Naive thymus-derived CD4-positive, alpha-beta T cell (primary cell): ENCODE measurements around the gene LHFPL3. TPM values are rescaled to one million over a fixed set of nuclear protein-coding genes. Genes with fewer than 3 reads are reported as not detected.
"Not testable (repeated sequence)": the region's sequence is repeated elsewhere in the genome, so short reads cannot be mapped to it uniquely, and the experiment has no call there.

Source experiments
- ATAC-seq: fragments of 150-1000 bp; cut with Tn5 transposase; 2 replicates; pipeline ENCODE4 v1.10.0; 2021; ENCODE audit warnings: mild to moderate bottlenecking, moderate library complexity
- CTCF ChIA-PET: fragments of 350-600 bp; sonication (Branson Sonifier 250); formaldehyde crosslinking; loops from one replicate; lab custom pipeline; 2021; ENCODE audit warnings: antibody characterized with exemption; lab: Charles Lee
- POLR2A ChIA-PET: fragments of 350-600 bp; sonication (Branson Sonifier 250); formaldehyde crosslinking; loops from one replicate; lab custom pipeline; 2021; ENCODE audit warnings: antibody characterized with exemption, inconsistent platforms; lab: Charles Lee
- DNase-seq, 9 donors: peaks; one replicate each; pipeline versions ENCODE4 v3.0.0 to v3.0.0-alpha.2; 2020 to 2022; ENCODE audit warnings: mixed read lengths in 1 of 9
- H3K27ac ChIP-seq: one replicate; pipeline ENCODE4 v1.7.0; 2013; ENCODE audit warnings: mild to moderate bottlenecking, low read depth, low read length, moderate library complexity
- H3K27me3 ChIP-seq, 2 donors: one replicate each; pipeline ENCODE4 v1.7.0; 2013; ENCODE audit warnings: low read length in 2 of 2, mild to moderate bottlenecking in 2 of 2, moderate library complexity in 2 of 2; ENCODE audit not compliant: control insufficient read depth in 2 of 2, insufficient read depth in 2 of 2
- H3K36me3 ChIP-seq, 3 experiments: 1 replicate in 2 of 3; 2 replicates in 1 of 3; pipeline ENCODE4 v1.7.0; 2013; ENCODE audit warnings: low read length in 3 of 3, mild to moderate bottlenecking in 3 of 3, moderate library complexity in 1 of 3; ENCODE audit not compliant: insufficient read depth in 3 of 3, control insufficient read depth in 2 of 3
- H3K4me1 ChIP-seq, 2 donors: one replicate each; pipeline ENCODE4 v1.7.0; 2013; ENCODE audit warnings: low read length in 2 of 2, mild to moderate bottlenecking in 2 of 2, moderate library complexity in 1 of 2; ENCODE audit not compliant: control insufficient read depth in 2 of 2, insufficient read depth in 2 of 2
- H3K4me3 ChIP-seq: 2 replicates; pipeline ENCODE4 v1.7.0; 2013; ENCODE audit warnings: mild to moderate bottlenecking, low read length
- H3K9me3 ChIP-seq, 3 experiments: 1 replicate in 2 of 3; 2 replicates in 1 of 3; pipeline ENCODE4 v1.7.0; 2013; ENCODE audit warnings: low read length in 3 of 3; ENCODE audit not compliant: control insufficient read depth in 2 of 3
- H3K27ac Mint-ChIP-seq, 9 donors: one replicate each; pipeline ENCODE4 v1.8.0; 2020 to 2022; ENCODE audit warnings: mixed read lengths in 9 of 9, mild to moderate bottlenecking in 8 of 9, moderate library complexity in 5 of 9, inconsistent platforms in 2 of 9
- H3K27me3 Mint-ChIP-seq, 5 donors: one replicate each; pipeline ENCODE4 v1.8.0; 2021 to 2022; ENCODE audit warnings: mixed read lengths in 5 of 5, mild to moderate bottlenecking in 1 of 5
- H3K36me3 Mint-ChIP-seq, 5 donors: one replicate each; pipeline ENCODE4 v1.8.0; 2020 to 2022; ENCODE audit warnings: mixed read lengths in 5 of 5, mild to moderate bottlenecking in 3 of 5, inconsistent platforms in 1 of 5
- H3K4me1 Mint-ChIP-seq, 7 donors: one replicate each; pipeline ENCODE4 v1.8.0; 2020 to 2022; ENCODE audit warnings: mixed read lengths in 7 of 7, mild to moderate bottlenecking in 3 of 7, inconsistent platforms in 1 of 7
- H3K4me3 Mint-ChIP-seq, 10 donors: one replicate each; pipeline ENCODE4 v1.8.0; 2020 to 2022; ENCODE audit warnings: mild to moderate bottlenecking in 10 of 10, mixed read lengths in 10 of 10, moderate library complexity in 6 of 10, inconsistent platforms in 2 of 10
- H3K9me3 Mint-ChIP-seq, 11 donors: one replicate each; pipeline ENCODE4 v1.8.0; 2020 to 2022; ENCODE audit warnings: mixed read lengths in 11 of 11, mild to moderate bottlenecking in 4 of 11, inconsistent platforms in 1 of 11, moderate library complexity in 1 of 11
- intact Hi-C, 2 donors: fragments of 100-400 bp; cut with micrococcal nuclease; formaldehyde crosslinking; loops; one replicate each; pipeline ENCODE4 v1.15.1; 2023
- polyA plus RNA-seq, 2 donors: library from polyadenylated mRNA; unstranded; fragments of 300-500 nt; fragmentation: Illumina TruSeq; gene quantifications; one replicate each; pipeline ENCODE4 v1.2.3, GENCODE V29; 2021
- total RNA-seq, 6 experiments: library from RNA in 5 of 6; stranded (reverse) in 5 of 6; gene quantifications; 1 replicate in 5 of 6; 2 replicates in 1 of 6; pipeline ENCODE4 v1.2.3 and lab custom pipeline; 2021 to 2026

Gene LHFPL3
- not detected for total RNA-seq
- not detected for polyA plus RNA-seq
- not detected for total RNA-seq (lab: John Stamatoyannopoulos, UW)

DNA sequence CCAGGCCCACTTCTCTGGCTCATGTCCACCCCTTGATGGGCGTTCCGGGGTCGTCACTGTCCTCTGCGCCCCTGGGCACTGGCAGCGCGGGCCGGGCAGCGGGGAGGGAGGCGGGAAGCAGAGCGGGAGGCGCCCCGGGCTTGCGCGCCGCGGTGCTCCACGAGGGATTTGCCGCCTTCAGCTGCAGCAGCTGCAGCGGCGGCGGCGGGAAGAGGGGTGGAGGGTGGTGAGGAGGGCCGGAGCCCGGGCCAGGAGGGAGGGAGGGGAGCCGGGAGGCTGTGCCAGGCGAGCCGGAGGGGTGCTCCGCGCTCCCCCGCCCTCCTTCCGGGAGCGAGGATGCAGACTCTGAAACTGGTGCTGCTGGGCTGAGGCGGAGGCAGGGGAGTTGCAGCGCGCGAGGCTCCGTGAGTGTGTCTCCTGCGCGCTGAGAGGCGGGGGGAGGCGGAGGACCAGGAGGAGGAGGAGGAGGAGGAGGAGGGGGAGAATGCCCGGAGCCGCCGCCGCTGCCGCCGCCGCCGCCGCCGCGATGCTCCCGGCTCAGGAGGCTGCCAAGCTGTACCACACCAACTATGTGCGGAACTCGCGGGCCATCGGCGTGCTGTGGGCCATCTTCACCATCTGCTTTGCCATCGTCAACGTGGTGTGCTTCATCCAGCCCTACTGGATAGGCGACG lies at the start of gene LHFPL3:
Gene LHFPL3, plus strand, starts transcription at position 308 of the 674 bp plus-strand sequence.
- Histone ChIP-seq H3K9me3 (no peaks in the 10 kb centered on the region), H3K4me3 (no peak within 1 kb of the TSS), H3K36me3 (no peaks in the 10 kb centered on the region), H3K27me3 (peaks cover 0 to 5% of the 10 kb centered on the region in 2 donors), H3K4me1 (no peaks in the 10 kb centered on the region), H3K27ac (no peak within 1 kb of the TSS)
- CTCF ChIA-PET = no interaction called here
- no peaks in the 10 kb centered on the region for H3K36me3 Mint-ChIP-seq
- DNase-seq = peak in 1 of 9 donors; percentile 26
- H3K4me3 Mint-ChIP-seq = peak within 1 kb of the TSS in 9 of 10 donors; percentile 21 to 69 (median 51)
- H3K27me3 Mint-ChIP-seq = peaks cover 41 to 64% (median 59%) of the 10 kb centered on the region in 5 donors
- H3K4me1 Mint-ChIP-seq = peaks cover 9 to 20% (median 12%) of the 10 kb centered on the region in 7 donors
- no peak for ATAC-seq
- H3K27ac Mint-ChIP-seq = no peak within 1 kb of the TSS
- intact Hi-C loops = no loop called here
- peaks cover 0 to 2% (median 0%) of the 10 kb centered on the region in 11 donors for H3K9me3 Mint-ChIP-seq
- POLR2A ChIA-PET = no interaction called here

DNA sequence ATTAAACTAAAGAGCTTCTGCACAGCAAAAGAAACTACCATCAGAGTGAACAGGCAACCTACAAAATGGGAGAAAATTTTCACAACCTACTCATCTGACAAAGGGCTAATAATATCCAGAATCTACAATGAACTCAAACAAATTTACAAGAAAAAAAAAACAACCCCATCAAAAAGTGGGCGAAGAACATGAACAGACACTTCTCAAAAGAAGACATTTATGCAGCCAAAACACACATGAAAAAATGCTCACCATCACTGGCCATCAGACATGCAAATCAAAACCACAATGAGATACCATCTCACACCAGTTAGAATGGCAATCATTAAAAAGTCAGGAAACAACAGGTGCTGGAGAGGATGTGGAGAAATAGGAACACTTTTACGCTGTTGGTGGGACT lies 46.7 kb upstream of the LHFPL3 start:
- not testable (repeated sequence) for H3K4me3 Mint-ChIP-seq, H3K4me1 Mint-ChIP-seq

DNA sequence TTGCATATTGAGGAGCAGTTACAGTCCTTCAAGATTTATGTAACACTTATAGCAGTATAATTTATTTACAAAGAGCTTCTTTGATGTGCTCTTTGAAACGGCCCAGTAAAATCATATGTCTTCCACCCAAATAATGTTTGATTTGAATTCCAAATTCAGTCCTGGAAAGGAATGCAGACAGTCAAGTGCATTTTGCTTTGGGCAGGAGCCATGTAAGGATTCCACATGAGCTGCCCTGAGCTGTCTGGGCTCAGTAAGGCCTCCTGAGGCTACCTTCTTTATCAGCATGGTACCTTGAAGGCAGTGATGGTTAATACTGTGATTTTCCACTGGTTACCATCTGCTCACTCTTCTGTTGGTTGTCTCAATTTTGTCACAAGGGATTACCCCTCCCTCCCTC lies 41.6 kb upstream of the LHFPL3 start:
- intact Hi-C loops = no loop called here
- Histone ChIP-seq H3K4me3 (no peak overlapping the region), H3K36me3 (no peaks in the 10 kb centered on the region), H3K27ac (no peak overlapping the region), H3K4me1 (no peaks in the 10 kb centered on the region), H3K9me3 (no peaks in the 10 kb centered on the region), H3K27me3 (no peaks in the 10 kb centered on the region)
- H3K9me3 Mint-ChIP-seq = peaks cover 0 to 10% (median 5%) of the 10 kb centered on the region in 11 donors
- POLR2A ChIA-PET = no interaction called here
- no peaks in the 10 kb centered on the region for H3K4me1 Mint-ChIP-seq
- CTCF ChIA-PET = no interaction called here
- no peak overlapping the region for H3K4me3 Mint-ChIP-seq
- ATAC-seq = no peak
- H3K36me3 Mint-ChIP-seq = no peaks in the 10 kb centered on the region
- no peak overlapping the region for H3K27ac Mint-ChIP-seq
- DNase-seq = no peak
- peaks cover 4 to 18% (median 15%) of the 10 kb centered on the region in 5 donors for H3K27me3 Mint-ChIP-seq

More for the DNA sequence above, 46.7 kb upstream of the LHFPL3 start:
- ATAC-seq, intact Hi-C loops, H3K27ac ChIP-seq, H3K9me3 ChIP-seq, H3K36me3 ChIP-seq, DNase-seq, POLR2A ChIA-PET, H3K27me3 ChIP-seq, H3K4me3 ChIP-seq, H3K4me1 ChIP-seq, H3K27ac Mint-ChIP-seq, CTCF ChIA-PET, H3K36me3 Mint-ChIP-seq: not testable (repeated sequence)
- H3K9me3 Mint-ChIP-seq = peaks cover 0 to 34% (median 7%) of the 10 kb centered on the region in 11 donors
- peaks cover 0 to 16% (median 7%) of the 10 kb centered on the region in 5 donors for H3K27me3 Mint-ChIP-seq

DNA sequence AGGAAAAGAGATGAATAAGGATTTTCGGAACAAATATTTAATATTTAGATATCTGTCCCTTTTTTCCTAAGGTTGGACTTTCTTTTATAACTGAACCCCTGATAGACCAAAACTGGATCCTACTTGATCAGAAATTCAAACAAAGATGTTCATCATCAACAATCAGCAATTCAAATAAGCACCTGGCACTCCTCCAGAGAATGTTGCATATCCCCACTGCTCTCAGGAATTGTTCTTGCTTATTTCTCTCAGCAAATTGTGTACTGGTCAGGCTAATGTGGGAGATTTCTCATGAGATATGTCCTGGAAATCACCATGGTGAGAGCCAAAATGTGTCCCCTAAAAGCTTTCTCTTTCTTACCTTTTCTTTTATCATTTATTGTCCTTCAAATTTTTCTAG lies 40.3 kb upstream of the LHFPL3 start:
- Mint-ChIP-seq H3K27ac (no peak overlapping the region), H3K36me3 (no peaks in the 10 kb centered on the region), H3K4me3 (no peak overlapping the region), H3K27me3 (peaks cover 4 to 24% (median 21%) of the 10 kb centered on the region in 5 donors), H3K9me3 (peaks cover 0 to 5% (median 2%) of the 10 kb centered on the region in 11 donors), H3K4me1 (no peaks in the 10 kb centered on the region)
- H3K36me3 ChIP-seq = no peaks in the 10 kb centered on the region
- H3K27ac ChIP-seq = no peak overlapping the region
- DNase-seq (no peak), ATAC-seq (no peak)
- ChIA-PET POLR2A (no interaction called here), CTCF (no interaction called here)
- no peaks in the 10 kb centered on the region for H3K9me3 ChIP-seq
- intact Hi-C loops = no loop called here
- H3K4me3 ChIP-seq = no peak overlapping the region
- no peaks in the 10 kb centered on the region for H3K4me1 ChIP-seq
- no peaks in the 10 kb centered on the region for H3K27me3 ChIP-seq

DNA sequence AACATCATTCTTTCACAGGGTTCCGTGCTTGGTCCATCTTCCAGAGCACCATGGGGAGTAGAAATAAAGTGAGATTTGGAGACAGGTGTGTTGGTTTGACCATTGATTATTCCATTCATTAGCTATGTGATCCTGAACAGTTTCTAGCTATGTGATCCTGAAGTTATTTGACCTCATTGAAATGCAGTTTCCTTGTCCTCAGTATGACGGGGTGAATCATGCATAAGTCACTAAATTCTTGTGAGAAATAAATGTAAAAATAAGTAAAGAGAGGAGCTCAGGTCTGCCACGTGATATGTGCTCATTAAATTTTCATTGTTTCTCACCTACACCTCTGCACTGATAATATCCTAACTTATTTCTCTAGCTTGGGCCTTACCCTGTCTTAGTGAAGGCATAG lies 34.1 kb upstream of the LHFPL3 start:
- peaks cover 0 to 6% (median 0%) of the 10 kb centered on the region in 11 donors for H3K9me3 Mint-ChIP-seq
- intact Hi-C loops = no loop called here
- no peaks in the 10 kb centered on the region for H3K4me1 Mint-ChIP-seq
- Histone ChIP-seq H3K36me3 (no peaks in the 10 kb centered on the region), H3K4me3 (no peak overlapping the region), H3K27ac (no peak overlapping the region), H3K27me3 (no peaks in the 10 kb centered on the region), H3K4me1 (no peaks in the 10 kb centered on the region), H3K9me3 (no peaks in the 10 kb centered on the region)
- ChIA-PET POLR2A (no interaction called here), CTCF (no interaction called here)
- ATAC-seq (no peak), DNase-seq (no peak)
- H3K27ac Mint-ChIP-seq = no peak overlapping the region
- H3K36me3 Mint-ChIP-seq = no peaks in the 10 kb centered on the region
- H3K4me3 Mint-ChIP-seq = no peak overlapping the region
- H3K27me3 Mint-ChIP-seq = peaks cover 2 to 33% (median 23%) of the 10 kb centered on the region in 5 donors

DNA sequence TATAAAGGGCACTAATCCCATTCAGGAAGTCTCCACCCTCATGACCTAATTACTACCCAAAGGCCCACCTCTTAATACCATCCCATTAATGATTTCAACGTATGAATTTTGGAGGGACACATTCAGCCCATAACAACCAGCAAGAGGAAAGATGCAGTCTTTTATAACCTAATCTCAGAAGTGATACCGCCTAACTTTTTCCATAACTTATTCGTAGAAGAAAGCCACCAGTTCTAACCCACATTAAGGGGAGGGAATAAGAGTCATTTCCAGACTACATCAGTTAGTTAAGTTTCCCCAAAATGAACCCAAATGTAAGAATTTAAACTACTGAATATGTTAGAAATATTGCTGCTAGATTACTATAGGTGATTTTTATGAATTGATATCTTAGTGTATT lies 32.1 kb upstream of the LHFPL3 start:
- Histone ChIP-seq H3K27ac (no peak overlapping the region), H3K36me3 (no peaks in the 10 kb centered on the region), H3K4me1 (no peaks in the 10 kb centered on the region), H3K4me3 (no peak overlapping the region), H3K9me3 (no peaks in the 10 kb centered on the region), H3K27me3 (no peaks in the 10 kb centered on the region)
- Mint-ChIP-seq H3K27me3 (peaks cover 2 to 39% (median 26%) of the 10 kb centered on the region in 5 donors), H3K4me3 (no peak overlapping the region), H3K9me3 (peaks cover 0 to 8% (median 0%) of the 10 kb centered on the region in 11 donors), H3K36me3 (no peaks in the 10 kb centered on the region), H3K4me1 (no peaks in the 10 kb centered on the region), H3K27ac (no peak overlapping the region)
- CTCF ChIA-PET = no interaction called here
- intact Hi-C loops = no loop called here
- no peak for ATAC-seq
- POLR2A ChIA-PET = no interaction called here
- DNase-seq = no peak

DNA sequence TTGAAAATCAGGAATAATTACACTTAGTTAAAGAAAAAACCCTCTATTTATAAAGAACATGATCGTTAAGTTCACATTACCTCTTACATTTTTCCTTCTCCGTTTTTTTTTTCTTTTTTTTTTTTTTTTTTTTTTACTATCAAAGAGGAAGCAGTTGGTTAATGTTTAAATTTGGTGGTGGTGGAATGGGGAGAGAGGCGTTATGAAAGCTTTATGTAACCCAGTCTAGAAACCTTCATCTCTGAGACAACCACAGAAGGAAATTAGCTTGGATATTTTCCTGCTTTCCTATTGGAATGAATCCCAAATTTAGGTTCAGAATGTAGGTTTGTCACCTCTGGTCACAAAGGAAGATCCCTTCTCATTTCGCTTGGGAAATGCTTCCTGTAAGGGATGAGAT lies 31.5 kb upstream of the LHFPL3 start:
- no peak overlapping the region for H3K27ac Mint-ChIP-seq
- Histone ChIP-seq H3K4me1 (no peaks in the 10 kb centered on the region), H3K9me3 (no peaks in the 10 kb centered on the region), H3K4me3 (no peak overlapping the region), H3K36me3 (no peaks in the 10 kb centered on the region), H3K27me3 (no peaks in the 10 kb centered on the region), H3K27ac (no peak overlapping the region)
- H3K9me3 Mint-ChIP-seq = peaks cover 0 to 8% (median 0%) of the 10 kb centered on the region in 11 donors
- H3K4me3 Mint-ChIP-seq = no peak overlapping the region
- ATAC-seq (no peak), DNase-seq (no peak)
- no peaks in the 10 kb centered on the region for H3K4me1 Mint-ChIP-seq
- ChIA-PET CTCF (no interaction called here), POLR2A (no interaction called here)
- intact Hi-C loops = no loop called here
- H3K36me3 Mint-ChIP-seq = no peaks in the 10 kb centered on the region
- H3K27me3 Mint-ChIP-seq = peaks cover 2 to 41% (median 24%) of the 10 kb centered on the region in 5 donors
